HG03442 (cell line): Measurements from ENCODE around the gene POLR1H.

ENCODE experiments used
- ATAC-seq: cut with Tn5 transposase; IDR thresholded peaks from one replicate; pipeline ENCODE4 v1.9.1; 2021; ENCODE audit warnings: mild to moderate bottlenecking, moderate library complexity; ENCODE audit not compliant: unreplicated experiment

The POLR1H gene

DNA sequence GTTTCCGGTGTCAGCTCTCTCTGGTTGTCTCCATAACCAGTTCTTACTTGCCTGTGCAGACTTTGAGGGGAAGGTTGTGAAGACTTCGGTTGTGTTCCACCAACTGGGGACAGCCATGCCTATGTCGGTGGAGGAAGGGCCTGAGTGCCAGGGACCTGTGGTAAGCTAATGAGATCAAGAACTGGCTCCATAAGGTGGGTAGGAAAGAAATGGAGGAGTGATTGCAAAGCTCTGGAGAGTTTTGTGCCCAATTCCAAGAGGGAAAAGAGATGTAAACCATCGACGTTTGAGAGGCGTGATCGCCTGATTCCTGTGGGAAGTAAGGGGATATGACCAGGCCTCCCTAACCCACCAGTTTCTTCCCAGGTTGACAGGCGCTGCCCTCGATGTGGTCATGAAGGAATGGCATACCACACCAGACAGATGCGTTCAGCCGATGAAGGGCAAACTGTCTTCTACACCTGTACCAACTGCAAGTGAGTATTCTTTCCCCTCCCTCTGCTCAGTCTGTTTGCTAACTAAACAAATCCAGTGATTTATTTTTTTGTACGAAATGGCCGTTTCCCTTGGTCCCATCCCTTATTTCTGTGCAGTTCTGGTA lies 893 bp downstream of the POLR1H start:
- no peak for ATAC-seq

DNA sequence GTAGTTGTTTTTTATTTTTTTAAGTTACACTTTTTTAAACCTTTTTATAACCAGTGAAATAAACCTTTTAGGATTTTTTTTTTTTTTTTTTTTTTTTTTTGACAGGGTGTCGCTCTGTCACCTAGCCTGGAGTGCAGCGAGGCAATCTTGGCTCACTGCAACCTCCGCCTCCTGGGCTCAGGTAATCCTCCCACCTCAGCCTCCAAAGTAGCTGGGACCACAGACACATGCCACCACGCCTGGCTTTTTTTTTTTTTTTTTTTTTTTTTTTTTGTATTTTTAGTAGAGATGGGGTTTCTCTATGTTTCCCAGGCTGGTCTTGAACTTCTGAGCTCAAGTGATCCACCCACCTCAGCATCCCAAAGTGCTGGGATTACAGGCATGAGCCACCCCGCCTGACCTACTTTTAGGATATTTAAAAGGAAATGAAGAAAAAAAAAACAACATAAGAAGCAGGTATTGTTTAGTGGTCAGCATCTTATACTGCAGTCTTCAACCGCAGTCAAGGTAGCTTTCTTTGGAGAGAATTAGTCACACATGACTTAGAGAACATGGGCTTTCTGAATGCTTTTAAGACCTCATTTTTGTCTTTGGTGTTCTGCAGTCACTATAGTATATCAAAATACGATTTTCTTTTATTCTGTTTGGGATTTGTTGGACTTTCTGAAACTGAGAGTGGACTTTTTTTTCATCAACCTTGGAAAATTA lies 1.6 kb downstream of the POLR1H start:
- no peak for ATAC-seq

DNA sequence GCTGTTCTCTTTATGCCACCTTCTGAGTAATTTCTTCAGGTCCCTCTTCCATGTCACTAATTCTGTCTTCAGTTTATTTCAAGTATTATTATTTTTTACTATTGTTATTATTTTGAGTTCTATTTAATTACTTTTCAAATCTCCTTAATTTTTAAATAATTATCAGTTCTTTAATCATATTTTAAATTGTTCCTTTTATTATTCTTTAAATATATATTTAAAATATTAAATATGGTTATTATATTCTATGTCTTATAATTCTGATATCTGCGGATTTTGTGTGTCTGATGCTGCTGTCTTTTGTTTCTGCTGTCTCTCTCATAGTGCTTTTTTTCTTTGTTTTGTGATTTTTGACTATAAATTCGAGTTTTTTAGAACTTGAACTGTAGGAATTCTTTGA lies 2.2 kb downstream of the POLR1H start:
- ATAC-seq: no peak

DNA sequence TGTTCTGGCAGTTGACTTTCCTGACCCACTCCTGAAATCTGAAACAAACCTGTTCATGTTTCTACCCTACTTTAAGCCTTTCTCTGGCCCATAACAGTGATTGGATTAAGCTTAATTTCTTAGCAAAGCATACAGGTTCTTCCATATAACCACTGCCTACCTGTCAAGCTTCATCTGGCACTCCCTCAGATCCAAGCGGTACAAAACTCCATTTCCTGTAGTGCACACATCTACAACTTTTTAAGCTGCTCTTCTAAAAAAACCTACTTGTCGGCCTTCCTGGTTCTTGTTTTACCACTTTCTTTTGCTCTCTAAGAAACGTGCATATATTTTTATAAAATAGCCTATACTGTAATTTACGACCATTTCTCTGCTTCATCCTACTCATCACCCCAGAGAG lies 5.0 kb downstream of the POLR1H start:
- no peak for ATAC-seq

DNA sequence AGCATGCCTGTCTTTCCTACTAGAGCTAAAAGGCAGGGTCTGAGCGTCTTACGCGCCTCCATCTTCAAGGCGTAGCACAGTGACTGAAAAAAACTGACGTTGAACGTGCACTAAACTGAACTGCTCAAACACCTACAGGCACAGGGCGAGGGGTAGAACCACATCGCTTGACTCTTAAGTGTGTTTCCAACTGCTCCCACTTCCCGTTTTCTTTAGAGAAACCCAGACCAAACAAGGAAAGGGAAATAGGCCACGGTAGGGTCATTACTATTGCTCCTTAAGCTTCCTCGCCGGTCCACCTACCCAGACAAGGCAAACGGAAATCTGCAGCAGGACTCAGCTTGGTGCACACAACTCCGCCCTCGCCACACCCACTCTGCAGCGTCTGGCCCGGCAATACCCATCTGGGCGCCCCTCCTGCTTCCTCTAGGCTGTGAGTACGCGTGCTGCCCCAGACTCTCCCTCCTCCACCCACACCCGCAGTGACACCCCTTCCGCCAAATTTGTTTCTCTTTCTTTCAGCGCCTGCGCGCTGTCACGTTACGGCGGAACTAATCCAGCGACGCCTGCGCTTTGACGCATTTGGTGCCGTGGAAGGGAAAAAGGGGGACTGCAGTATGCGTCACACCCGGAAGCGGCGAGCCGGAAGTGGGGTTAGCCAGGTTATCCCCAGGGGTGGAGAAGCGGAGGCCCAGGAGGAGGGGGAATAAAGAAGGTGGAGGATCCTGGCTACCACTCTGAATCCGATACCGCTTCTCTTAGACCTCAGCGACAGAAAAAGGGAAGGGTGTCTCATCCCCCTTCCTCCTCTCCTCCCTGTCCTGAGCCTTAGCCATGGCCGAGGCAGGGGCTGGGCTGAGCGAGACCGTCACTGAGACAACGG lies 5.8 kb downstream of the POLR1H start, which contains the start of gene PPP1R11:
PPP1R11 (plus strand) TSS at position 622 of the 883 bp plus-strand sequence; CDS start at position 835, 213 bp downstream.
- ATAC-seq: peak; percentile 91

DNA sequence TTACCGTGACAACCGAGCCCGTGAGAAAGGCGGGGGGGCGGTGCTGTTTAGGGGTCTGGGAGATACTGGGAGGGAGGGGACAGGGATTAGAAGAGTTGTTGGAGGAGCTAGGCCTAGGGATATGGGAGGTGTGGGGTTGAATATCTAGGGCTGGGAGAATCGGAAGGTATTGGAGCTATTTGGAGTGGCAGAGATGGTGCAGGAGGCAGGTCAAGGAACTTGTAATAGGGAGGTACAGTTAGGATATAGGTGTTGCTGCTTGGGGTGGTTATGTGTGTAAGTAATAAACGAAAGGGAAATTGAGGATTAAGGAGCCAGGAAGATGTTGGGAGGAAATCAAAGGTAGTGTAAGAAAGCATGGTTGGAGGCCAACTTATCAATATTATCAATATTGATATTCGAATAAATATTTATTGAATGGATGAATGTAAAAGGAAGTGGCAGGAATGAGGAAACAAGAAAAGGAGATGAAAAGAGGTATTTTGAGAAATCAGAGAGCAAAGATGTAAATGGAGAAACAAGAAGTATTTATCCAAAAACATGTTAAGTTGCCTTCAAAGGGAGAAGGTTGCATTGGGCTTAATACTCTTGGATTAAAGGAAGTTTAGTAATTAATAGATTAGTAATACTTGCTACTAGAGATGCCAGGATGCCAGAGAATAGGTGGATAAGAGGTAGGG lies 6.5 kb downstream of the POLR1H start:
- no peak for ATAC-seq

DNA sequence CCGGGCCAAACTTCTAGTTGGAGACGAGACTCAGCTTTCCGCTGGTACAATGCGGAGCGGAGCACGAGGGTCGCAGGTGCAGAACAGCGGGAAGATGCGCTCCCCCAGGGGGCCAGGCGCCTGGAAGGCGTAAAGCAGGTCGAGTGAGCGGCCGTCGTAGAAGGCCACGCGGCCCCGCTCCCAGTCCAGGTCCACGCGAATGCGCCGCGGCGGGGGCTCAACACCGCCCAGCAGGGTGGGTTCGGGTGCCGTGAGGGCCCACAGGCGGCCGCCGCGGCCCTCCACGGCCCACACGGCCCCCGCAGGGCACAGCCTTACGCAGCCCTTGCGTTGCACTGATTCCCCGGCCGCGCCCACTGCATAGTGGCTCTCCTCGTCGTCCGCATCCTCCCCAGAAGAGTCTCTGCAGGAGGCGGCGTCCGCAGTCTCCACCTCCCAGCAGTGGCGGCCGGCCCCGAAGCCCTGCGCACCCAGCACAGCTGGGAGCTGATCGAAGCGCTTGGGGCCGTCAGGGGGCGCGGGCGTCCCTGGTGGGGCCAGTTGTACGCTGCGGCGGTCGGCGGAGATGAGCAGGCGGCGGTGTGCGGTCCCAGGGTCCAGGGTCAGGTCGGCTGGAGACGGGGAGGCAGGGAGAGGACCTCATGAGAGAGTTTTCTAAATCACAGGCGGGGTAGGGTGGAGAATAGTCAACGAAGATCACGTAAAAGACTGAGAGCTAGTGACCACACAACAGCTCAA lies 10.2 kb downstream of the POLR1H start:
- no peak for ATAC-seq

DNA sequence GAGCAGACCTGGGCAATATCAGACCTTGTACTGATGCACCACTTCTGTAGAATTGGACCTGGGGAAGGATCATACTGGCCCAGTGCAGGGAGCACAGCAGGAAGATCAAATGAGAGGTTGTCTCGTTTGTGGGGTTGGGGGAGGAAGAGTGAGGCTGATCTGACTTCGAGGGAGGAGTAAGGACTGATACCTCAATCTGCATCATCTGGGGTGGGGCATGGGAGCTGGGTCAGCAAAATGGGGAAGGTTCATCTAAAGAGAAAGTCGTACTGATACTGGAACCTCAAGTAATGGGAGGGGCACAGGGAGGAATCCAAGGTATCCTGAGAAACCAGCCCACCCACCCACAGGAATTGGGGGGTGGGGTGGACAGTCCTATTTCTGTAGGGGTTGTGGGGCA lies 10.8 kb downstream of the POLR1H start:
- no peak for ATAC-seq

DNA sequence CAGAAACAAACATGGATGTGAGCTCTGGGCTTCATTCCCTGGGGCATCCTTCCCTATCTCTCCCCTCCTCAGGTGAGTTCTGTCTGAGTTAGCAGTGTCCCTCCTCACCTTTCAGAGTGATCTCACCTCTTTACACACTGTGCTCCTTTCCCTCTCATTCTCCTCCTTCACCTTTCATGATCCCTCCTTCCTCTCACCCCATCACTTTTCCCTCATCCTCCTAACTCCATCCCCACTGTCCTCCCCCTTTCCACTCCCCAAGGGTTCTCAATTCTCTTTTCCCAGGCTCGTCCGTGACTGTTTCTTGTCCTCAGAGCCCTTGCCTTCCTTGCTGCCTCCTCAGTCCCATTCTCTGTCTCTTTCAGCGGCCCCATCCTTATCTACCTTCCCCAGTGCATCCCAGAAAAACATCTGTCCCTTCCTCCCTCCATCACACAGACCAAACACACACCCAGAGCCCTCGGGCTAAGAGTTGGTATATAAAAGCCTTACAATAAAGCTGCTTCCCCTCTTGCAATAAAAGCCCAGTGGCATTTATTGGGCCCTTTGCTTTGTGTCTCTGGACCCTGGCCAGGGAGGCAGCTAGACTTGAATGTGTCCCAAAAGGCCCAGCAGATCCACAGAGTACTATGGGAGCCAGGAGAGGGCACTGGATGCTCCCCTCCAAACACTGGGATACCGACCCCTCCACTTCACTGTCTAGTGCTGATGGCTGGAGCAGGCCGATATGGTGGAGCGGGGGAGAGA lies 12.6 kb downstream of the POLR1H start:
- ATAC-seq: no peak

DNA sequence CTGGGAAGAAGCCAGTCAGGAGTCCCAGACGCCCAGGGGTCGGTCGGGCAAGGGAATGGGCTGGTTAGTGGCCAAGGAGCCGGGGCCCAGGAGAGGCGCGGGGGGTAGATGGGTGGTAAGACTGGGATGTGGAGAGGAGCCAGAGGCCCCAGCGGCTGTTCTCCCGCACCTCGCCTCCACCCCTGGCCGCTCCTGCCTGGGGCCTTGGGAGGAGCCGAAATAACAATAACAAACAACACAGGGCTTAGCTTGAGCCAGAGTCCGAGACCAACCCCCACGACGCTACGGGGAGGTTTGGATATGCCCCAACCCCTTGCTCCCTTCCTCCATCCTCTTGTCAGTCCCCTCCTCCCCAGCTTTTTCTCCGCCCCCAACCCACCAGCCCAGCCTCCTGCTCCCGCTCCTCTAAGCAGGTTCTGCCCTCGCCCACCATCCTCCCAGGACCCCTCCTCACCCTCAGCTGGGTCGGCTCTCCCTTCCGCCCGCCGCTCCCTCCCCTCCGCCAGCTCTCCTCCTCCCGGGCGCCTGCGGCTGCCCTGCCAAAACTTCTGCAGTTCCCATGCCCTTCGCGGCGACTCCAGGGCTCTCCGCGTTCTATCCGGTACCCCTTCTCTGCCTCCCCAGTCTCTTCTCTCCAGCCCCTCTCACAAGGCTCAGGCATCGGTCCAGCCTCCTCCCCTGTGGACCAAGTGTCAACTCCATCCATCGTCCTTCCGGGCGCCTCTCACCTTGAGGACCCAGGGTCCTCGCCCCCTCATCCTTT lies 13.4 kb downstream of the POLR1H start:
- ATAC-seq: no peak

DNA sequence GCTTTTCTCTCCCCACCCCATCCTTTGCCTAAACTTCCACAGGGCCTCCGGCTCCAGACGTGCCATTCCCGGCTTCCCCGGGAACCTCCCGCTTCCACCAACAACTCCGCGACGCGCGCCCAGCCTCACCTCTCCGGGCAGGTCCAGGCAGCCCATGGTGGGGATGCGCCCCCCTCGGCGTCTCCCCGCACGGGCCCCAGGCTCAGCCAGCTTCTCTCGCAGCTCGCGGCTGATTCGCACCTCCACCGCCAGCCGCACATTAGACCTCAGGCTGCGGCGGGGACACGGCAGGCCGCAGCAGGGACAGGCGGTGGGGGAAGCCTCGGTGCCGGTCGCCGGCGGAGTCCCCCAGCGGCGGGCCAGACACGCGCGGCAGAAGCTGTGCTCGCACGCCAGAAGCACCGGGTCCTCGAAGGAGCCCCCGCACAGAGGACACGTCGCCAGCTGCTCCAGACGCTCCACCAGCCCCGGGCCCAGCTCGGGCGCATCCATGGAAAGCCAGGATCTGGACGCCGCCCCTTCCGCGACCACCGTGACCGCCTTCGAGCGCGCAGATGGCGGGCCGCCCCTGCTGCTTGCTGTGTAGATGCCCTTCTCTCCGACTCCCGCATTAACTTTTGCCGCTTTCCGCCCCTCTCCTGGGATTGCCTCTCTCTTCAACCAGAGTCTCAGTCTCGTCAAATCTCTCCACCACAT lies 14.2 kb downstream of the POLR1H start, which contains the start of gene RNF39:
RNF39 (minus strand) TSS at position 676 of the 696 bp plus-strand sequence; CDS start at position 492, 184 bp downstream.
- ATAC-seq: no peak

DNA sequence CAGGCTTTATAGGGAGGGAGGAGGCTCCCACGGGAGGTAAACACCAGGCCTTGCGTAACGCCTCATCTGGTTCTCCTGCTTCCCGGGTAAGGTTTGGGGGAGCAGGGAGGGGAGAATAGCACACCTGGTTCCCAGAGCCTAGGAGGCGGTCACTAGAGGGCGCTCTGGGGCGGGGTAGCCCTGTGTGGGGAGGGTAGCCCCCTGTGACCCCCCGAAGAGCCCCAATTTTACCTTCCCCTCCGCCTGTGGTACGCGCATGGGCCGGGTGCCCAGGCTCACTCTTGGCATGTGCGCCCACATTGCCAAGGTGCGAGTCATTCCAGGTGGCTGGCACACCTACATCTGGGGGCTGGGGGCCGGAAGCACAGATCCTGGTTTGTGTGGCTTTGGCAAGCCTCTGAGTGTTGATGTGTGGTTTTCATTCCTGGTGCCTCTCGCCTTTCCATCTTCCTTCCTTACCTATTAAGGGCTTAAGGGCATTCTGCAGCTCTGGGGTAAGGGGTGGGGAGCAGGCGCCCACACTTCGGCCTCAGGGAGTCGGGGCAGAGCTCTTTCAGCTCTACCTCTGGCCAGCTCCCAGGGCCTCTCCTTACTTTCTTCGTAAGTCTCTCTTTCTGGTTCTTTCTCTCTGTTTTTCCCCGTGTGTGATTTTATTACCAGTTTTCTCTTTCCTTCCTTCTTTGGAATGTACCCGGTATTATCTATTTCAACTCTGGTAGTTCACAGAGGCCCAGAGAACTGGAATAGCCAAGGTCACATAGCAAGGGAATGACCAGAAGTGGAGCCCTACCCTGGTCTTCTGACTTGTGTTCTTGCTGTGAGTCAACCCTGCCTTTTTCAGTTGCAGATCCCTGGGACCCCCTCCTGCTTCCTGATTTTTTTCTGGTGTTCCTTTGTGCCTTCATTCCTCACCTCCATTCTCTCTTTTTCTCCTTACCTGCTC lies 15.0 kb downstream of the POLR1H start:
- no peak for ATAC-seq

DNA sequence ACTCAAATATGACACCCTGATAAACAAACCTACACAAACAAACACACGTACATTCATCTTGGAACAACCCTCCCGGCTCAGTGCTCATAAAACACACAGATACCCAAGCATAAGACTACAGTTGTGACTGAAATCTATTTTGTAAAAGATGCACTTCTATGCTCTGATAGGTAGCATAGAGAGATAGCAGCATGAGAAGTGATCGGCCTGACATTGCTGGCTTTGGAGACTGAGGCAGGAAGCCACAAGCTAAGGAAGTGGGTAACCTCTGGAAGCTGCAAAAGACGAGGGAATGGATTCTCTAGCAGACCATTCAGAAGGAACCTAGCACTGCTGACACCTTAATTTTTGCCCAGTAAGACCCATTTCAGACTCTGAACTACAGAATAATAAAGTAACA lies 16.2 kb downstream of the POLR1H start:
- no peak for ATAC-seq

DNA sequence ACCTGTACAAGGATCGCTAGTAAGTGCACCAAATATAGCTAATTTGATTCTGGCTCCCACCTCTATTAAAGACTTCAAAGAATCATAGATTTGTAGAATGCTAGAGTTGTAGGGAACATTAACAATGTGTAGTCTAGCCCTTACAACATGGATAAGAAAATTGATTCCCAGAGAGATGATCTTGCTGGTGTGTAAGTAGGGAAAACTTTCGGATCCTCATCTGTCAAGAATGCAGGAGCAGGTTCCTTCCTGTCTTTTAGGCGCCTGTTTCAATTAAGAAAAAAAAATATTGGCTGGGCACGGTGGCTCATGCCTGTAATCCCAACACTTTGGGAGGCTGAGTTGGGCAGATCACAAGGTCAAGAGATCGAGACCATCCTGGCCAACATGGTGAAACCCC lies 26.8 kb downstream of the POLR1H start:
- no peak for ATAC-seq

DNA sequence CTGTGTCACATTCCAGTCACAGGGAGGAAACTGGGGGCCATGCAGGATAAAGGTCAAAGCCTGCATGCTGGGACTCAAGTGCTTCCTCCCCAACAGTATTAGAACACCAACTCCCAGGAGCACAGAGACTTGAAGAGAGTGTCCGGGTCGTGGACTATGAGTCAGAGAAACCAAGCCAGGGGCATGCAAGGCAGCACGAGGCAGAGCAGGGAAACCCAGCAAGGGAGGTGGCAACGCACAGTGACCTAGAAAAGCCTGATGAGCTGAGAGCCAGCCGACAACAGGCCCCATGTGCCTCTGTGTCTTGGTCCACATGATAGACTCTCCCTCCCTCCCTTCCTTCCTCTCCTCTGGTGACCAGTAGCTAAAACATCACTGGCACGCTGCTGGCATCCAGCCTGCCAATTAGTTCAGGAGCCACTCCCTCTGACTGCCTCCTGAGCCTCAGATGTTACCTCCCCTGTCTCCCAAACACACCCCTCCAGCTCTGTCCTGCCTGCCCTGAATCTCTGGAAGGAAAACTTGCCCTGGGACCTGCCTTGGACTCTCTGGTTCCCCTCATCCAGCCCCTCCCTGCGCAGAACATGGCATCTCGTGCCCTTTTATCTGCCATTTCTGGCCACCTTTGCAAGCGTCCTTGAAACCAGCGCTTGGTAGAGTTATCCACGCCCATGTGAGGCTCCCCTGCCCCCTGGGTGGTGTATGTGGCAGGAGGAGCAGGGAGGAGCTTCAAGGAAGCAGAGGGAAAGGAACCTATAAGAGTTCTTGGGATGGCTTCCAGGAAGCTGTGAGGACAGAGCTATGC lies 30.7 kb downstream of the POLR1H start:
- ATAC-seq: no peak

DNA sequence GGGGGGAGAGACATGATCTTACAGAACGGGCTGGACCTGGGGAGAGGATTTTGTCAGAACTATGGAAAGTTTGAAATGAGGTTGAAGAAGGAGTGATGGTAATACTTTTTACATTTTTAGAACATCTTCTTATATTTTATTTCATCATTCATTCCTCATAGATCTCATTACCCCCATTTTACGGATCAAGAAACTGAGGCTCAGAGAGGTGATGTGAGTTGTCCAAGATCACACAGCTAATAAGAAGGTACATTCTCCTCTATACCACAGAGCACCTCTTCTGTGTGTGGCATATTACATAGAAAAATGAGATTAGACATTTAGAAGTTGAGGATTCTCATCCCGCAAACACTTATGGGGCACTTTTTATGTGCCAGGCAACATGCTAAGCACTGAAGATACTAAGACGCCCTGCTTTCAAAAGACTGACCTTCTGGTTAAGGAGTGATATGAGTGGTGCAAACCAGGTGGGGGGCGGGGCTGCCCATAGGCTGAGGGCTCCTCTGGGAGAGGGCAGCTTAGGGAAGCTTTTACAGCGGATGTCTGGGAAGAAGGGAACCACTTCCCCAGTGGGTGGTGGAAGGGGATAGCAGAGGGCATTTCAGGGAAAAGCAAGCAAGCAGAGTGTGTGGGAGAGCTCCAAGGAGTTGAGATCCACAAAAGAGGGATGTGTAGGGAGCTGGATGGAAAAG lies 31.9 kb downstream of the POLR1H start:
- ATAC-seq: no peak
